Stimulated activated CD4-positive, alpha-beta T cell treated with anti-CD3 and anti-CD28 coated beads, Interleukin-4, amount 100 ng/mL, for 1 hour (primary cell): ENCODE data around the gene TP53I11.

Source experiments
- DNase-seq: peaks from one replicate; pipeline ENCODE4 v3.0.0-alpha.2; 2020

TP53I11 gene

DNA sequence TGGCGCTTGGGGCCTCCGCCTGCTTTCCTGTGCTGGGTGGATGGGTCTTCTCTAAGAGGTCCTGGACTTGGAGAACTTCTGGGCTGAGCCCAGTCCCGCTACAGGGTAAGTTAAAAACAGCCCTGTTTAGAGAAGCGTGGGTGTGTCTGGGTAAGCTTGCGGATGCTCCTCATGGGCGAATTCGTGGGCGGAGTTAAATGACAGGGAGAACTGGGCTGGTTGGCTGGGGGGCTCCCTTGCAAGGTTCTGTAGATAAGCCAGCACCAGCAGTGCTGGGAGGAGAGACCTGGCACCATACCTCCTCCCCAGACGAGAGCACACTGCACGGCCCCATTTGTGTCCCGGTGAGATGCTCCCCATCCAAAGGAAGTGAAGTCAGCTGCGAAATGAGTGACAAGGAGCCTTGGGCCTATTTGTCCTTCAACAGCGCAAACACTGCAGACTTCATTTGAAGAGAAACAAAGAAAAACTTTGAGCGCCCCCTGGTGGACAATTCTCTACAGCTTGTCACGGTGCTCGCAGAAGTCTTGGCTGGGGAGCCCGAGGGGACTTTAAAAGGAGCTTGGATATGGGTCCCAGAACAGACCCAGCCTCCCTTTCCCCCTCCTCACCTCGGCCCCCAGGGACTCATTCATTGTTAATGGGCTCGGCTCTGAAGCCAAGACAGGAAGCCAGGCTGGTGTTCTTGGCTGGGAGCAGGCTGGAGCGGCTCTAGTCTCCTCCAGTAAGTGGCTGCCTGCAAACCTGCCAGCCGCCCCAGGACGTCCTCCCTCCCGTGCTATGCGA is 39.5 kb downstream of the TP53I11 start:
- DNase-seq, result peak; percentile 77

GRCh38 chr11:44910591-44910990 is 40.1 kb downstream of the TP53I11 start:
- DNase-seq, result no peak

DNA sequence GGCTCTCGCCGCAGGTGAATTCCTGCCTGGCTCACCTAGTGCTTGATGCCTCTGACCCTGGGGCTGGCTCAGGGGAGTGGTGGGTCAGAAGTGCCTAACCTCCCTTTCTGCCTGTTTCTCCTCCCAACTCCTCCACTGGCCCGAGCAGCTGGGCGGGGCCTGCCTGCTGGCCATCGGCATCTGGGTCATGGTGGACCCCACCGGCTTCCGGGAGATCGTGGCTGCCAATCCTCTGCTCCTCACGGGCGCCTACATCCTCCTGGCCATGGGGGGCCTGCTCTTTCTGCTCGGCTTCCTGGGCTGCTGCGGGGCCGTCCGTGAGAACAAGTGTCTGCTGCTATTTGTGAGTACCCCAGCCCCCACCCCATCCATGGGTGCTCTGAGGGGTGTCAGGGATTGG is 41.1 kb downstream of the TP53I11 start:
- no peak for DNase-seq

DNA sequence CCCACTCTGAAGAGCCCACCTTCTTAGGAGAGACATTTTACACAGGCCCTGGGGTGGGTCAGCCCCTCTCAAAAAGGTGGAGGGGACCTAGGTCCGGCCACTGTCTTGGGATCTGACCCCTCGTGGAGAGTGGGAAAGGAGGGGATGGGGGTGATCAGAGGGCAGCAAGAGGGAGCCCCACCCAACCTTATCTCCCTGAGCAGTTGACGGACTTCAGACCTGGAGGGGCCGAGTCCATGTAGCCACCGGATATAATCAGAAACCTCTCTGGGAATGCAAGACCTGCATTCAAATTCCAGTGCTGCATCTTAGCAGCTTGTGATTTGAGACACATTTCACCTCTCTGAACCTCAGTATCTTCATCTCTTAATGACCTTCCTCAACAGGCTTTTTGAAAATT is 44.0 kb downstream of the TP53I11 start:
- DNase-seq, result no peak

DNA sequence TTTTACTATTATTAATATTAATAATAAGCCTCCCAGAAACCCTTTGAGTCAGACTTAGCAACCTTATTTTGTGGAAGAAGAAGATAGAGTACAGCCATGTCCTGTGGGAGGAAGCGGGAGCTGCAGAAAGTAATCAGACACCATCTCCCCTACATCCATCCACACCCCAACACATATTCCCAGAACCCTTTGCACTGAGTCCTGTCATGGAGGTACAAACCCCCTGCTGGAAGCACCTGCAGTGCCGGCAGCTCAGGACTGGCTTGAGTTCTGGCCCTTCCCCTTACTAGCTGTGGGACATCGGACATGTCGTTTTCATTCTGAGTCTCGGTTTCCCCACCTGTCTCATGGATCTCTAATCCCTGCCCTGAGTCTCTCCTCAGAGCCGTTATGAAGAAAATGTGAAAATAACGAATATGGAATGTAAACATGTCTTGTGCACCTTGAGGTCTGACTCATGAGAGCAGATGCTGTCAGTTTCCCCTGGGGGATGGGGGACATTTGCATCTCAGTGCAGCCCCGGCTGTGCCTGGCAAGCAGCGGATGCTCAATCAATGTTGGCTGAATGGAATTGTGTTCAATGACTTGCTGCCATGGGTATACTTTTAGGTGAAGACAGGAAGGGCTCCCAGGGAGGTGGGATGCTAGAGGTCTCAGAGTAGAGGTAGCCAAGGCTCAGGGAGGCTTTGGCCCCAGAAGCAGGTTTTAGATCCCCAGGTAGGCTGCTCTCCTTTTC is 45.4 kb downstream of the TP53I11 start:
- DNase-seq, result no peak

DNA sequence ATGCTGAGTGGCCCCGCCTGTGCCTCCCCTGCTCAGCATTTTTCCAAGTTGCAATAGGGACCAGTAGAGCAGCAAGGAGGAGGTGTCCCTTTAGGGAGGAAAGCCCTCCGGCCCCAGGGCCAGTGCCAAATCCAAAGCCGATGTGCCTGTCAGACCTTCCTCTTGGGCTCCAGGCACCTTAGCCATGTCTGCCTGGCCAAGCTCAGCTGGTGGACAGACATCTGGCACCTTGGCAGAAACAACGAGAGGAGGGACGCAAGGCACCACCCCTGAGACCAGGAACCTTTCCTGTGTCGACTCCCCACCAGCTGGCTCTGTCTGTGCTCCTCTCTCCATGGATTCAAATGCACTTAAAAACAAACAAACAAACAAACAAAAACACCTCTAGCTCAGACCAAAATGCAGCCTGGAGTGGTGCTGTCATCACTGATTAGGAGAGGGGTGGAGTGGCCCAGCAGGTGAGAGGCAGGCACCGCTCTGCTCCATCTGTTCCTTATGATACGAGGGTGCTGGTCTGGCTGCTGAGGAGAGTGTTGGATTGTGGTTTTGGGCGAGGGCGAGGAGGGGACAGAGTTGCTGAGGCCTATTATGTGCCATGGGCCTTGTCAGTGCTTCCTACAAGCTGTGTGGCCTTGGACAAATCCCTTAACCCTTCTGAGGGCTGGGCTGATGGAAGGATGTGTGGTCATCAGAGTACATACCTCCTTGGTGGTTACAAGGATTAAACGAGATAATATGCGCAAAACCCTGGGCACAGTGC is 46.2 kb downstream of the TP53I11 start:
- DNase-seq, result no peak

DNA sequence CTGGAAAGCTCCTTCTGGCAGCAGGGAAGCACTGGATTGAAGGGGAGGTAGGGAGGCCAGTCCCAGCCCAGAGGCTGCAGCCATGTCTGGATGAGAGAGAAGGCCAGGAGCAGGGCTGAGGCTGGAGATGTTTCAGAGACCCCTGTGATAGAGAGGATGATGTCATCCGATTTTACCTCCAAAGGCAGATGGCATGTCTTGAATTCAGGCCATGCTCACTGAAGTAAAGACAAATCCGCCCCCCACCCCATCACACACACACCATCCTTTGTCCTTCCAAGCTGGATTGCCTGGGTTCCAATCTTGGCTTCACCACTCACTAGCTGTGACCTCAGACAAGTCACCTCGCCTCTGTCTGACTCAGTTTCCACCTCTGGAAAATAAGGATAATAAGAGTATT is 47.2 kb downstream of the TP53I11 start:
- DNase-seq, result no peak

DNA sequence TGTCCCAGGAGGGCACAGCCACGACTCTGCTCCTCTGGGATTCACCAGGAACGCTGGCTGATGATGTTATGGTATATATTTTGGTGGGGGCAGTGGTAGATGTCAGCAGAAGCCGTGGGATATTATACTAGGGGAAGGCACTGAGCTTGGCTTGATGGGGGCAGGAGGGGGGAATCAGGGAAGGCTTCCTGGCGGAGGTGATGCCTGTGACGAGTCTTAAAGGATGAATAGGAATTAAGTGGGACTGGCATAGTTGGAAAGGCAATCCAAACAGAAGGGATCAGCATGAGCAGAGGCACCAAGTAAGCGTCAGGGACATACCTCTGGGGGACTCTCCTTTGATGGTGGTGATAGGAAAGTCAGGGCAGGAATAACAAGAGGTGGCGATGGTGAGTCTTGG is 47.6 kb downstream of the TP53I11 start:
- no peak for DNase-seq

GRCh38 chr11:44901786-44902185 is 48.9 kb downstream of the TP53I11 start:
- DNase-seq, result no peak

- DNase-seq, result no peak
These were observed 49.5 kb downstream of the TP53I11 start for GRCh38 chr11:44901120-44901633.

GRCh38 chr11:44899959-44900358 is 50.7 kb downstream of the TP53I11 start:
- DNase-seq, result peak; percentile 22

- DNase-seq, result peak; percentile 62
These were observed 56.7 kb downstream of the TP53I11 start for GRCh38 chr11:44893846-44894617.

DNA sequence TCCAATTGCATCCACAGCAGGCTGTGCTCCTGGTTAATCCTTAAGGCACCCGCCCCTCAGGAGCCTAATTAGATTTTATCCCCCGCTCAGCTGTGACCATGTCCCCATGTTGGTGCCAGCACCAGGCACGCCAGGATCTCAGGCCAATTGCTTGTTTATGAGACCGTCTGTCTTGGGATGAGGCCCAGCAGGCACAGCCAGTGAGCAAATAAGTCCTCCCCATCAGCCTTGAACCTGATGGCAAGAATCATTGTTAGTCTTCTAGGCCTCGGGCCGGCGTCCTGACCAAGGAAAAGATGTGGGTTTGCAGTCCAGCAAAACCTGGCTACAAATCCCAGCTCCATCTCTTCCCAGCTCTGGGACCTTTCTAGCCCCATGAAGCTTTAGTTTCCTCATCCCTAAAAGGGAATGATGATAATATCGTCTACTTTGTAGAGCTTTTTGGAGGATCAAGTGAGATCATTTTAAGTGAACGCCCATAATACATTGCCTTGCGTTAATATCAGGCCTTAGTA is 57.3 kb downstream of the TP53I11 start:
- no peak for DNase-seq

- no peak for DNase-seq
These were observed 57.8 kb downstream of the TP53I11 start for GRCh38 chr11:44892843-44893242.

GRCh38 chr11:44889266-44889665 is 61.4 kb downstream of the TP53I11 start:
- DNase-seq, result no peak

- DNase-seq, result no peak
These were observed 63.0 kb downstream of the TP53I11 start for GRCh38 chr11:44887636-44888035.

DNA sequence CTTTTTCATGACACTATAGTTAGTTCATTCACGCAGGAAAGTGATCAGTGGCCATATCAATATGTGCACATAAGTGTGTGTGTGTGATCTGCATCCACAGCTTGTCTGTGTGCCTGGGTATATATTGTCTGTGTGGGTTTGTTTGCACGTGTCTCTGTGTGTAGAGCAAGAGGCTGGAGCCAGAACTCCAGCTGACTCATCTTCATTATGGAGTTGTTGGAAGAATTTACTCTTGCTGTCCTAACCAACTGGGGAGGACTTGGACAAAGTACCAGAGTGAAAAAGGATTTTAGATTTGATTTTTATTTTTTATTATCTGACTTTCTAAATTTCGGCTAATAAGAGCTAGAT is 63.9 kb downstream of the TP53I11 start:
- no peak for DNase-seq

DNA sequence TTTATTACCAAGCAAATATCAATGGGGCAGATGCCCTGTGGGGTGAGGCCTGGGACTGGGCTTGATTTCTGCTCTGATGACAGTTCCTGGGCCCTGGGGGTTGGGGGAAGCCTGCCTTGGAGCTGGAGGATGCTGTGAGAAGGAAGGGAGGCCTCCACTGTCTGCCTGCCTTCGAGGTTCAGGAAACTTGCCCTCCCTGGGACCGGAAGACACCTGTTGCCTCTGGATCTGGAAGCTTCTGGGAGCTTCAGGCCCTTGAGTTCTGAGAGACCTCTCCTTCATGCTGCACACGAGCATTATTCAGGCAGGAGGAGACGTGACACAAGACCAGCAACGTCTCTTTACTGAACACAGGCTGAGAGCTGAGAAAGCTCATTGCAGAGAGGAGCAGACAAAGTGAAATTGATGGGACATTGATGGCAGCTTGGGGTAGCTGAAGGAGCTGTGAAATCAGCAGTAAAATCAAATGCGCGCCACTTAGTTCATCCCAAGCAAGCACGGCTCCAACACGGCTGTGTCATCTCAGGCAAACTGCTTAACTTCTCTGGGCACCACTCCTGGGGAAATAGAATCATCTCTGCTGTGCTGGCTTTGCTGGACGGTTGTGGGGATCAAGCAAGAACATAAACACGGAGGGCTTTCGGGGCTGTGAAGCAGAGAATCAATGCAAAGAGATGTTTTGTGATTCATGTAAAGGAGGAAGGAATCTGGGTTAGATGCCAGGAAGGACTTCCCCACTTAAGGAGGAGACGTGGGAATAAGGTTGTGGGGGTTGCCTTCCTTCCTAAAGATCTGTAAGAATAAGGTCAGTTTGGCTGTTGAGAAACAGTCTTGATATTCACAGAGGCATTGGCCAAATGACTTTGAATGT is 64.5 kb downstream of the TP53I11 start:
- no peak for DNase-seq

DNA sequence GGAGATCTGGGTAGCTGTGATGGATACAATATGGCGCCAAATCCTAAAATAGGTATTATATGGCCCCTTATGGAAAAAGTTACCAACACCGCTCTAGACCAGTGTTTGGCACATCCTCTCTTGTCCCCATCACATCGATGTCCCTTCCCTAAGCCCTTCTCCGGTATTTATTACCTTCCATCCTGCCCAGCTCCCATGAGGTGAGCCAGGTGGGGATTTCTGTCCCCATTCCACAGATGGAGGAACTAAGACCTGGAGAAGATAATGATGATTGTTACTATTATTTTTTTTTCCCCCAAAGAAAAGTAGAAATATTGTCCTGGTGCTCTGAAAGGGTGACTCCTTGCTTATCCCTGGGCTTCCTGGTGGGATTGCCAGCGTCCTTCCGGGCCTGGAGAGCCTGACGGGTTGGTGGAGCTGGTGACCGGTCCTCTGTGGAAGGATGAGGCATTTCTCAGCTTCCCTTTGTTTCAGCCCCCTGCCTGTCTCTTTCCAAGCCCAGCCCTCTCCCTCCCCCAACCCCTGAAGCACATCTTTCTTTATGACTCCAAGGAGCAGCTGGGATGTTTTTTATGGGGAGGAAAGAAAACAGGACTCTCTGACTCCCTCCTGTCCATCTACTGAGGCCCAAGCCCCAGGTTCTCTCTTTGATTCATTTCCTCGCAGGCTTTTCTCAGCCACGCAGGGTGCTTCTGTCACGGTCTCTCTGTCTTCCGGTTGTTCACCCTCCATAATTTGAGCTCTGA is 65.4 kb downstream of the TP53I11 start:
- no peak for DNase-seq

GRCh38 chr11:44884056-44884455 is 66.6 kb downstream of the TP53I11 start:
- no peak for DNase-seq

DNA sequence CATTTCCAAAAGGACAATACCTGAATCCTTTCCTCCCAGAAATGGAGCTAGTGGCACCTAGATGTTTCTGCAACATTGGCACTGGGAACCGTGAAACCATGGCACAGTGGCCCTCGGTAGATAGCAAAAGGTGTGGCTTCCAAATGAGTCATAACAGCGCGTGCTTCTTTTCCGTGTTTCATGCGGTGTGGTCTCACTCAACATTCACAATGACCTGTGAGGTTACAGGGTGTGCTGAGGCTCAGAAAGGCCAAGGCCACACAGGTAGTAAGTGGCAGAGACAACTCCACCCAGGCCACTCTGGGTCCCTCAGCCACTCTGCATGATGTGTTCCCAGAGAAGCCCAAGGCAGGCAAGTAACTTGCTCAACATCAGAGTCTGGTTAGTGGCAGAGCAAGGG is 67.4 kb downstream of the TP53I11 start:
- no peak for DNase-seq
